Smooth muscle cell (in vitro differentiated cells): ENCODE measurements around the gene ZSWIM7. TPM values are rescaled to one million over a fixed set of nuclear protein-coding genes. Genes with fewer than 3 reads are reported as not detected.
A peak's percentile ranks its signal among the peaks of the same experiment; 100 is the strongest.

ENCODE experiments used
- DNase-seq: peaks from one replicate; lab custom pipeline; 2025; ENCODE audit not compliant: unreplicated experiment; lab: John Stamatoyannopoulos, UW
- H2AFZ ChIP-seq: fragments of 200-600 bp; sonication (generic); 2 replicates; pipeline ENCODE4 v1.6.0; 2016; ENCODE audit warnings: antibody characterized with exemption, low read depth, mild to moderate bottlenecking
- H3F3A ChIP-seq: fragments of 200-600 bp; sonication (generic); 2 replicates; pipeline ENCODE4 v1.6.0; 2017; ENCODE audit warnings: antibody characterized with exemption, low read depth
- H3K27ac ChIP-seq: fragments of 200-600 bp; sonication (generic); 2 replicates; pipeline ENCODE4 v1.5.1; 2016; ENCODE audit warnings: low read depth, mild to moderate bottlenecking
- H3K27me3 ChIP-seq: fragments of 200-600 bp; sonication (generic); 2 replicates; pipeline ENCODE4 v1.6.1; 2016; ENCODE audit warnings: low read depth, mild to moderate bottlenecking
- H3K36me3 ChIP-seq: fragments of 200-600 bp; sonication (generic); 2 replicates; pipeline ENCODE4 v1.5.1; 2016; ENCODE audit warnings: low read depth
- H3K4me1 ChIP-seq: fragments of 200-600 bp; sonication (generic); 2 replicates; pipeline ENCODE4 v1.5.1; 2016; ENCODE audit warnings: low read depth
- H3K4me2 ChIP-seq: fragments of 200-600 bp; sonication (generic); 2 replicates; pipeline ENCODE4 v1.6.0; 2016; ENCODE audit warnings: mild to moderate bottlenecking
- H3K4me3 ChIP-seq: fragments of 200-600 bp; sonication (generic); 2 replicates; pipeline ENCODE4 v1.5.1; 2016; ENCODE audit warnings: mild to moderate bottlenecking
- H3K79me2 ChIP-seq: fragments of 200-600 bp; sonication (generic); 2 replicates; pipeline ENCODE4 v1.6.0; 2016; ENCODE audit warnings: low read depth, mild to moderate bottlenecking
- H3K9ac ChIP-seq: fragments of 200-600 bp; sonication (generic); 2 replicates; pipeline ENCODE4 v1.6.0; 2016; ENCODE audit warnings: low read depth
- H3K9me3 ChIP-seq: fragments of 200-600 bp; sonication (generic); replicated peaks from 2 replicates; pipeline ENCODE4 v1.5.1; 2016; ENCODE audit warnings: low read depth
- H4K20me1 ChIP-seq: fragments of 200-600 bp; sonication (generic); 2 replicates; pipeline ENCODE4 v1.6.0; 2016; ENCODE audit warnings: low read depth
- WGBS: methylation state at CpG from one replicate; pipeline ENCODE4 v1.1.7; 2016; ENCODE audit warnings: low lambda C conversion rate; 5-methylcytosine and 5-hydroxymethylcytosine counted together
- polyA plus RNA-seq: library from polyadenylated mRNA; unstranded; fragments of >200 nt; fragmentation: Nextera tagmentation; extraction: Ambion mirVana; gene quantifications from 2 replicates; pipeline ENCODE4 v1.2.1, GENCODE V29; 2016
- total RNA-seq: library from RNA; depleted of rRNA; stranded (reverse); fragments of >200 nt; gene quantifications from 2 replicates; pipeline ENCODE4 v1.2.3, GENCODE V29; 2014
- TF ChIP-seq, protein P1 (sequence below): fragments of 200-600 bp; sonication (generic); IDR thresholded peaks from 2 replicates; pipeline ENCODE4 v1.5.1; 2017; ENCODE audit warnings: borderline replicate concordance, mild to moderate bottlenecking, antibody characterized with exemption; ENCODE audit not compliant: insufficient read depth, poor library complexity, severe bottlenecking

ZSWIM7 gene
- total and polyA plus RNA-seq, 2 experiments from 2014 or later: 11.7 to 23.6 TPM

DNA sequence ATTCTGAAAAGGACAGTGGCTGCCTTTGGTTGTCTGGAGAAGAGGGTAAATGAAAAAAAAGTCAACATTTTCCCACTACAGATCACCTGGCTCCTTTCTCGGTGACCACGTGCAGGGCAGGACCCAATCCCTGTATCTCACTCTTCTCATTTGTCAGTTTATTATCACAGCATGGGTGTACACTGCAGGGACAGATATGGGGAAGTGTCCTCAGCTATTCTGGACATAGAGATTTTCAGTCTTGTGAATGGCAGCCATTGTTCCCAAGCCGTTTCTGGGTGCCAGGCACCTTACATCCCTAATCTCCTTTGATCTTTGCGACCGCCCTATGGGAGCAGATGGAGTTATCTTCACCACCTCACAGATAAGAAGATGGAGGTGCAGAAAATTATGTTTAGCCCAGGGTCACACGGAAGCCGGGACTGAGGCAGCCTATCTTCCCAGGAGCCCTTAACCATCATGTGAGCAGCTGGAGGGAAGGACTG, 47.4 kb downstream of the ZSWIM7 start:
- H3F3A ChIP-seq: no peaks in the 10 kb centered on the region
- H3K27me3 ChIP-seq: no peaks in the 10 kb centered on the region
- no peak overlapping the region for H3K4me3 ChIP-seq
- no peak overlapping the region for H3K4me2 ChIP-seq
- H3K9ac ChIP-seq: no peak overlapping the region
- no peaks in the 10 kb centered on the region for H3K9me3 ChIP-seq
- no peaks in the 10 kb centered on the region for H3K36me3 ChIP-seq
- peaks cover 44% of the 10 kb centered on the region for H4K20me1 ChIP-seq
- no peaks in the 10 kb centered on the region for H3K4me1 ChIP-seq
- TF ChIP-seq, protein P1, sequence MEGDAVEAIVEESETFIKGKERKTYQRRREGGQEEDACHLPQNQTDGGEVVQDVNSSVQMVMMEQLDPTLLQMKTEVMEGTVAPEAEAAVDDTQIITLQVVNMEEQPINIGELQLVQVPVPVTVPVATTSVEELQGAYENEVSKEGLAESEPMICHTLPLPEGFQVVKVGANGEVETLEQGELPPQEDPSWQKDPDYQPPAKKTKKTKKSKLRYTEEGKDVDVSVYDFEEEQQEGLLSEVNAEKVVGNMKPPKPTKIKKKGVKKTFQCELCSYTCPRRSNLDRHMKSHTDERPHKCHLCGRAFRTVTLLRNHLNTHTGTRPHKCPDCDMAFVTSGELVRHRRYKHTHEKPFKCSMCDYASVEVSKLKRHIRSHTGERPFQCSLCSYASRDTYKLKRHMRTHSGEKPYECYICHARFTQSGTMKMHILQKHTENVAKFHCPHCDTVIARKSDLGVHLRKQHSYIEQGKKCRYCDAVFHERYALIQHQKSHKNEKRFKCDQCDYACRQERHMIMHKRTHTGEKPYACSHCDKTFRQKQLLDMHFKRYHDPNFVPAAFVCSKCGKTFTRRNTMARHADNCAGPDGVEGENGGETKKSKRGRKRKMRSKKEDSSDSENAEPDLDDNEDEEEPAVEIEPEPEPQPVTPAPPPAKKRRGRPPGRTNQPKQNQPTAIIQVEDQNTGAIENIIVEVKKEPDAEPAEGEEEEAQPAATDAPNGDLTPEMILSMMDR: no peak
- DNase-seq: no peak
- peaks cover 22% of the 10 kb centered on the region for H3K79me2 ChIP-seq
- H3K27ac ChIP-seq: no peak overlapping the region
- 89% methylated on average over 7 of the region's 7 CpGs for WGBS
- H2AFZ ChIP-seq: no peak overlapping the region

DNA sequence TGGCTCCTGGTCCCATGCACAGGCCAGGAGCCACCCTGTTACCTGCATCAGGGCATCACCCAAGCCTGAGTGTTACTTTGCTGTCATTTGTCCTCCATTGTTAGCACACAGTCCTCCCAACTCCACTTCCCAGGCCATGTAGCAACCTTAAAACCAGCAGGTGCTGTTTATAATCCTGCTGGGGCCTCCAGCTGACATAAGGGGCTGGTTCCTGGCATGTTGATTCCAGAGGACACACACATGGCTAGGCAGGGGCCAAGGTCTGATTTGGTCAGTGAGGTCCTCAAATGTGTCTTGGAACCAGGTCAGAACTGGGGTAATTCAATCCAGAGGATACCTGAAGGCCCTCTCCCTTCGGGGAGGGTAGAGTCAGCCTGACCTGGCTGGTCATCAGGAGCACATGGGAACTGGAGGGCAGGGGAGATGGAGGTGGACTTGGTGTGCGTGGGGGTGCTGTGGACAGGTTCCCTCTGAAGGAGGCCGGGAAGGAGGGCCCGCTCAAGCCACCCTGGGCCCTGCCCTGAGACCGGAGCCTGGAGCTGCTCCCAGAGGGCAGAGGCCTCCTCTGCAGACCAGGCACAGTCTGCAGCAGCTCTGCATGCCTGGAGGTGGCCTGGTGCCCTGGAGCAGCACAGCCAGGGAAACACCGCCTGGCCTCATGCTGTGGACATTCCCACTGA, 48.0 kb downstream of the ZSWIM7 start:
- H3K9ac ChIP-seq: no peak overlapping the region
- peaks cover 2% of the 10 kb centered on the region for H3F3A ChIP-seq
- no peaks in the 10 kb centered on the region for H3K36me3 ChIP-seq
- H3K4me3 ChIP-seq: no peak overlapping the region
- no peak overlapping the region for H3K4me2 ChIP-seq
- H4K20me1 ChIP-seq: peaks cover 41% of the 10 kb centered on the region
- no peak overlapping the region for H3K27ac ChIP-seq
- H3K9me3 ChIP-seq: no peaks in the 10 kb centered on the region
- H3K27me3 ChIP-seq: no peaks in the 10 kb centered on the region
- H2AFZ ChIP-seq: no peak overlapping the region
- DNase-seq: no peak
- peaks cover 17% of the 10 kb centered on the region for H3K79me2 ChIP-seq
- TF ChIP-seq, protein P1: no peak
- WGBS: 99% methylated on average over 5 of the region's 6 CpGs
- no peaks in the 10 kb centered on the region for H3K4me1 ChIP-seq

DNA sequence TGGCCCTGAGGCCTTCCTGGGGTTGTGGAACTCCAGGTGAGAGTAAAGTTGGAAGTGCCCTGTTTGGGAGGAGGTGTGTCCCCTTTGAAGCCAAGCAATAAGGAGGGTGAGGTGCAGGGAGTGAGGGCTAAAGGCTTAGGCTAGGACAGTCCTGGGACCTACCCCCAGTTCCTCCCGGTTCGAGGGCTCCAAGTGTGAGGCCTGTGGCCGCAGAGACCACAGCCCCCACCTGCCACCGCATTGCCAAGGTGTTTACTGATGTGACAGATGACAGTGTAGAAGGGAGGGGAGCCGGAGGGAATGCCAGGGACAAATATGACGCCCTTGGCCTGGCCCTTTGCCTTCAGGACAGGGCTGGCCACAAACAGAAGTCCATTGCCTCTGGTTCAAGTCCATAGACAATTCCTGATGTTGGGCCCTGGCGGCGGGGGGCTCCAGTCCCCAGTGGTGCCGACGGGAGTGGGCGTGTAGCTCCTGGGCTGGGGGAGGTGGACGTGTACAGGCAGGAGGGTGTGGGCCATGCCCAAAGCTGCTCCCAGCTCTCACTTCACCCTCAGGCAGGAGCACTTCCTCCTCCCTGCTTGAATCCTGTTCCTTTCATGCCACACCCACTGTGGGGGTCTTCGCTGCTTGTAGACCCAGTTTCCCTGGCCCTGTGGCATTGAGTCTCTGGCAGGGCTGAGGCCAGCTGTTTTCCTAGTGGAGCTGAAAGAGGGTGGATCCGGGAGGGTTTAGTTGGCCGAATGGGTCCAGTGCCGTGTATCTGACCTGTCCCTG, 51.3 kb downstream of the ZSWIM7 start:
- no peak overlapping the region for H3K9ac ChIP-seq
- no peaks in the 10 kb centered on the region for H3K36me3 ChIP-seq
- H2AFZ ChIP-seq: no peak overlapping the region
- H3K4me3 ChIP-seq: no peak overlapping the region
- H3K27ac ChIP-seq: no peak overlapping the region
- DNase-seq: no peak
- peaks cover 28% of the 10 kb centered on the region for H4K20me1 ChIP-seq
- H3K4me1 ChIP-seq: peaks cover 5% of the 10 kb centered on the region
- TF ChIP-seq, protein P1: no peak
- H3F3A ChIP-seq: peaks cover 6% of the 10 kb centered on the region
- peaks cover 17% of the 10 kb centered on the region for H3K79me2 ChIP-seq
- H3K27me3 ChIP-seq: no peaks in the 10 kb centered on the region
- no peaks in the 10 kb centered on the region for H3K9me3 ChIP-seq
- WGBS: 82% methylated on average over 16 of the region's 16 CpGs
- peak overlapping the region; percentile 99 for H3K4me2 ChIP-seq
